ENCODE measurements around the gene AAMP. TPM values are rescaled to one million over a fixed set of nuclear protein-coding genes. Genes with fewer than 3 reads are reported as not detected.

Gene AAMP
- total and polyA plus RNA-seq, 3 donors from 2014 or later = 112 to 177 (median 154) TPM

DNA sequence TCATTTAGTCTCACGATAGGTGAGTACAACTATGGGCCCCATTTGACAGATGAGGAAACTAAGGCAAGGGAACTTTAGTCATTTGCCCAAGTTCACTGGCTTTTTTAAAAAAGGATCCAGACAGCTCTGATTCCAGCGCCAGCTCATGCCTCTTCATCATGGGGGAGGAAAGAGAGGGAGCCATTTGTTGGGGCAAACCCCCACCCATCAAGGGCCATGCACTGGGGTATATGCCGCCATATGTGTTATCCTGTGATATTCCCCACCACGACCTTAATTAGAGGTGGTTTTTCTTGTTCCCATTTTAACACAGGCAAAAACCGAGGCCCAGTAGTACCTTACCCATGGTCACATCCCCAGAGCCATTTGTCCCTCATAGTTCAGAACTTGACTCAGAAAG is 9.8 kb downstream of the AAMP start:
- intact Hi-C loops (cut with DNase I; ENCODE audit: low total_unique reads) = no loop called here
- H3K27me3 ChIP-seq = no peaks in the 10 kb centered on the region
- H3K4me1 ChIP-seq = peaks cover 46% of the 10 kb centered on the region
- no peaks in the 10 kb centered on the region for H3K9me3 ChIP-seq
- no peak overlapping the region for H3K4me3 ChIP-seq
- H3K36me3 ChIP-seq (ENCODE audit: low read depth, missing control alignments) = no peaks in the 10 kb centered on the region
- no peak for DNase-seq
- WGBS, 2 donors = 81 to 93% methylated on average over 5 of the region's 5 CpGs
- TF ChIP-seq, protein P1, sequence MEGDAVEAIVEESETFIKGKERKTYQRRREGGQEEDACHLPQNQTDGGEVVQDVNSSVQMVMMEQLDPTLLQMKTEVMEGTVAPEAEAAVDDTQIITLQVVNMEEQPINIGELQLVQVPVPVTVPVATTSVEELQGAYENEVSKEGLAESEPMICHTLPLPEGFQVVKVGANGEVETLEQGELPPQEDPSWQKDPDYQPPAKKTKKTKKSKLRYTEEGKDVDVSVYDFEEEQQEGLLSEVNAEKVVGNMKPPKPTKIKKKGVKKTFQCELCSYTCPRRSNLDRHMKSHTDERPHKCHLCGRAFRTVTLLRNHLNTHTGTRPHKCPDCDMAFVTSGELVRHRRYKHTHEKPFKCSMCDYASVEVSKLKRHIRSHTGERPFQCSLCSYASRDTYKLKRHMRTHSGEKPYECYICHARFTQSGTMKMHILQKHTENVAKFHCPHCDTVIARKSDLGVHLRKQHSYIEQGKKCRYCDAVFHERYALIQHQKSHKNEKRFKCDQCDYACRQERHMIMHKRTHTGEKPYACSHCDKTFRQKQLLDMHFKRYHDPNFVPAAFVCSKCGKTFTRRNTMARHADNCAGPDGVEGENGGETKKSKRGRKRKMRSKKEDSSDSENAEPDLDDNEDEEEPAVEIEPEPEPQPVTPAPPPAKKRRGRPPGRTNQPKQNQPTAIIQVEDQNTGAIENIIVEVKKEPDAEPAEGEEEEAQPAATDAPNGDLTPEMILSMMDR (IDR thresholded peaks at IDR 0.05) = no peak
- no peak for TF ChIP-seq POLR2A (IDR thresholded peaks at IDR 0.05)
- peak overlapping the region; percentile 37 to 75 for H3K27ac ChIP-seq

DNA sequence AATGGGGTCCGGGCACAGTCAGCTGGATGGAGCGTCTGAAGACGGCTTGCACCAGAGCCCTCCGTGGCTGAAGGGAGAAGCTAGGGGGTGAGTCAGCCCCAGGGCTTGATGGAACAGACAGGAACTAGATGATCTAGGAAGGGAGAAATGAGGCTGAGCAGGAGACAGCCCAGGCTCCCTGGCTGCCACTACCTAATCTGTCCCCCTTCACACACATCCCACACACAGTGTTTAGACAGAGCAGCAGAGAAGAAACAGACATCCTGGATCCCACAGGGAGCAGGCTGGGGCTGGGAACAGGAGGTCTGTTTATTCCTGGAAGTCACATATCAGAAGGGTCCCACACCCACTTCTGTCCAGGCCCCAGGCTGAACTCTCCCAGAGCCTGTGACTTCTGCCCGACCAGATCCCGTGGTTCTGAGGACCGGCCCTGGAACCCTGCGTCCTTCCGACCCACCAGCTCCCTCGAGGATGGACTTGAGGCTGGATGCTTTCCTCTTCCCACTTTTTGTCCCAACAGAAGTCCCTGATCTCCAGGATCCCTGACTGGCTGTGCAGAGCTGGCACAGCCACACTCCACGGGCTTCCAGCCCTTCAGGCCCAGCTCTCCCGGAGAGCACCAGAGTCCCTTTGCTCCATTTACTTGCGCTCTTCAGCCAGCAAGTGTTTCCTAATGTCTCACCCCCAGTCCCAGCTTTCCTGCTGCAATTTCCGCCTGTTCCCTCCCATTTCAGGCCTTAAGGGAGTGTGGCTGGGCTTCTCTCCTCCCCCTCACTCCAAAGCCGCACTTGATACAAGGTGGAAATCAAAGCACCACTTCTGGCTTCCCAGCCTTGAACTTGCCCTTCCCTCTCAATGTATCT is 10.6 kb downstream of the AAMP start:
- no peak overlapping the region for H3K4me3 ChIP-seq
- peak overlapping the region; percentile 37 to 75 for H3K27ac ChIP-seq
- no peak for TF ChIP-seq POLR2A (IDR thresholded peaks at IDR 0.05)
- TF ChIP-seq, protein P1 (IDR thresholded peaks at IDR 0.05) = no peak
- no peaks in the 10 kb centered on the region for H3K36me3 ChIP-seq (ENCODE audit: low read depth, missing control alignments)
- intact Hi-C loops (cut with DNase I; ENCODE audit: low total_unique reads) = no loop called here
- peak; percentile 82 for DNase-seq
- whole genome bisulfite sequencing, 2 donors = 25 to 47% methylated on average over 14 to 15 of the region's 15 CpGs
- H3K4me1 ChIP-seq = peaks cover 46% of the 10 kb centered on the region
- no peaks in the 10 kb centered on the region for H3K9me3 ChIP-seq
- no peaks in the 10 kb centered on the region for H3K27me3 ChIP-seq

DNA sequence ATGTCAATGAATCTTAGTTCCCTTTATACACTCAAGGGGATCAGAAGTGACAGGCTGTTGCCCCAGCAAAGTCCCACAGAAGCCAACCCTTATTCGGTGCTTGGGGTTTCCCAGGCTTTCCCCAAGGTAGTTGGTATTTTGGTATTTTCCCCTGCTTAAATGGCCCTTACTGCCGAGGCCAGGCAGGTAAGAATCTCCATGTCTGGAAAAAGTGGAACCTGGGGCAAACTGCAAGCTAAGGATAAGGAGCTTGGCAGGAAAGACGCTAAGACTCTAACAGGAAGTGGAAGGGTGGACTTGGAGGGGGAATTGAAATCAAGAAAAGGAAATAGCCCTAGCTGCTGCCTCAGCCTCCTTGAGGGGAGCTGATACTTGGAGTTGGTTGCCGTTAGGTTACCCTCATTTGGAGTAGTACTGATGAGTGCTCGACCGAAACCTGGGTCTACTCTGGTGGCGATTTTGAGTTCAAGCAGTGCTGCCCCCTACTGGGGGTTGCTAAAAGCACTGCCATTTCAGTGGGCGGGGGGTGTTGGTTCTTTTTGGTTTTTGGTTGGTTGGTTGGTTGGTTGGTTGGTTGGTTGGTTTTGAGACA is 12.5 kb downstream of the AAMP start:
- Histone ChIP-seq H3K4me1 (peaks cover 39% of the 10 kb centered on the region), H3K9me3 (no peaks in the 10 kb centered on the region), H3K4me3 (no peak overlapping the region), H3K27ac (peak overlapping the region in 1 of 2 donors; percentile 41), H3K27me3 (no peaks in the 10 kb centered on the region), H3K36me3 (ENCODE audit: low read depth, missing control alignments) (no peaks in the 10 kb centered on the region)
- intact Hi-C loops (cut with DNase I; ENCODE audit: low total_unique reads) = no loop called here
- 65 to 70% methylated on average over 6 to 8 of the region's 8 CpGs for WGBS, 2 donors
- TF ChIP-seq, protein P1 (IDR thresholded peaks at IDR 0.05) = peak in 2 of 3 experiments; percentile 39 to 57
- no peak for TF ChIP-seq POLR2A (IDR thresholded peaks at IDR 0.05)
- DNase-seq = peak; percentile 47

DNA sequence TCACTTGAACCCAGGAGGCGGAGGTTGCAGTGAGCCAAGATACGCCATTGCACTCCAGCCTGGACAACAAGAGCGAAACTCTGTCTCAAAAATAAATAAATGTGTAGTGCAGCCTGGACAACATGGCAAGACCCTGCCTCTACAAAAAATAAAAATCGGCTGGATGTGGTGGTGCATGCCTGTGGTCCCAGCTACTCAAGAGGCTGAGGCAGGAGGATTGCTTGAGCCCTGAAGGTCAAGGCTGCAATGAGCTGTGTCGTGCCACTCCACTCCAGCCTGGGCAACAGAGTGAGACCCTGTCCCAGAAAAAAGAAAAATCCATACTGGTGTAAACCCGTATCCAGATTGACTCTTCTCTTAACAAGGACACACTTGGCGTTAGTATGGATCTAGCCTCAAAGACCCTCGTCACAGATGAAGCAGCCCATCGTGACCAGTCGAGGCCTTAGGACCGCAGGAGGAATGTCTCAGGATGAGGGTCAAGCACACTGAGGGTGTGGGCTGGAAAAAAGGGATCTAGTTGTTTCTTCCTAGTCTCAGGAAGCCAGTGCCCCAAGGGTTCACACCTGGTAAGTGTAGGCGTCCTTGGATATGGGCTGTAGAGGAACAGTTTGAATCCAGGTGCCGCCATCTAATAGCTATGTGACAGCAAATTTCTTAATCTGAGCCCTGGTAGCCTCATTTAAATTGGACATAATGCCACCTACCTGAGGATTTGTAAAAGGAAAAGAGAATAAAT is 13.2 kb downstream of the AAMP start:
- TF ChIP-seq, protein P1 (IDR thresholded peaks at IDR 0.05) = no peak
- TF ChIP-seq POLR2A (IDR thresholded peaks at IDR 0.05) = no peak
- Histone ChIP-seq H3K36me3 (ENCODE audit: low read depth, missing control alignments) (no peaks in the 10 kb centered on the region), H3K9me3 (no peaks in the 10 kb centered on the region), H3K27ac (peak overlapping the region in 1 of 2 donors; percentile 41), H3K27me3 (no peaks in the 10 kb centered on the region), H3K4me3 (no peak overlapping the region), H3K4me1 (peaks cover 33% of the 10 kb centered on the region)
- DNase-seq = no peak
- intact Hi-C loops (cut with DNase I; ENCODE audit: low total_unique reads) = no loop called here
- 93% methylated on average over 12 to 13 of the region's 13 CpGs for WGBS, 2 donors

Measured in testis (tissue), 3 donors.